Activated CD4-positive, alpha-beta T cell treated with anti-CD3 and anti-CD28 coated beads, Interleukin-2, amount 10 ng/mL, durations not matched to agents 7 days and 5 days (primary cell): ENCODE data around the gene CES3. TPM values are rescaled to one million over a fixed set of nuclear protein-coding genes. Genes with fewer than 3 reads are reported as not detected.
"Not testable (repeated sequence)": the region's sequence is repeated elsewhere in the genome, so short reads cannot be mapped to it uniquely, and the experiment has no call there.

ENCODE experiments used
- CTCF ChIA-PET: fragments of 350-600 bp; sonication (Branson Sonifier 250); formaldehyde crosslinking; loops from one replicate; lab custom pipeline; 2021; ENCODE audit warnings: antibody characterized with exemption; lab: Charles Lee
- POLR2A ChIA-PET: fragments of 350-600 bp; sonication (Branson Sonifier 250); formaldehyde crosslinking; loops from one replicate; lab custom pipeline; 2021; ENCODE audit warnings: antibody characterized with exemption; lab: Charles Lee
- DNase-seq: peaks from one replicate; pipeline ENCODE4 v3.0.0-alpha.2; 2020
- H3K27ac Mint-ChIP-seq: one replicate; pipeline ENCODE4 v1.8.0; 2021; ENCODE audit warnings: mild to moderate bottlenecking, moderate library complexity, mixed read lengths
- H3K27me3 Mint-ChIP-seq: one replicate; pipeline ENCODE4 v1.8.0; 2021; ENCODE audit warnings: mixed read lengths
- H3K36me3 Mint-ChIP-seq: one replicate; pipeline ENCODE4 v1.8.0; 2021; ENCODE audit warnings: low read depth, mixed read lengths
- H3K4me1 Mint-ChIP-seq: one replicate; pipeline ENCODE4 v1.8.0; 2021; ENCODE audit warnings: mixed read lengths
- H3K4me3 Mint-ChIP-seq: one replicate; pipeline ENCODE4 v1.8.0; 2021; ENCODE audit warnings: mild to moderate bottlenecking, moderate library complexity, mixed read lengths
- H3K9me3 Mint-ChIP-seq: one replicate; pipeline ENCODE4 v1.8.0; 2021; ENCODE audit warnings: mixed read lengths
- total RNA-seq, 2 experiments: library from RNA; stranded (reverse); gene quantifications; one replicate each; pipeline ENCODE4 v1.2.3, GENCODE V29; 2021

CES3 gene
- total RNA-seq, 2 experiments from 2014 or later, result 5.9 to 6.4 TPM

- H3K27me3 Mint-ChIP-seq, result no peaks in the 10 kb centered on the region
- CTCF ChIA-PET, result interaction anchor here (1.0 to 1.7 kb wide), 2 partner anchors 14 to 216 kb away, joined by 3 read pairs; no protein-coding TSS in a partner anchor
- no peak overlapping the region for H3K27ac Mint-ChIP-seq
- peaks cover 26% of the 10 kb centered on the region for H3K4me1 Mint-ChIP-seq
- no peak overlapping the region for H3K4me3 Mint-ChIP-seq
- H3K36me3 Mint-ChIP-seq, result peaks cover 7% of the 10 kb centered on the region
- POLR2A ChIA-PET, result no interaction called here
- H3K9me3 Mint-ChIP-seq, result no peaks in the 10 kb centered on the region
- DNase-seq, result no peak
Measured at GRCh38 chr16:66939366-66939765, 21.7 kb upstream of the CES3 start.

GRCh38 chr16:66940236-66940635, 20.8 kb upstream of the CES3 start:
- DNase-seq, result no peak
- no peaks in the 10 kb centered on the region for H3K9me3 Mint-ChIP-seq
- peaks cover 23% of the 10 kb centered on the region for H3K4me1 Mint-ChIP-seq
- H3K4me3 Mint-ChIP-seq, result no peak overlapping the region
- peaks cover 7% of the 10 kb centered on the region for H3K36me3 Mint-ChIP-seq
- POLR2A ChIA-PET, result no interaction called here
- CTCF ChIA-PET, result interaction anchor here (1.2 to 1.7 kb wide), 3 partner anchors 12 to 215 kb away, joined by 3 to 4 read pairs (median 3); no protein-coding TSS in a partner anchor
- H3K27me3 Mint-ChIP-seq, result no peaks in the 10 kb centered on the region
- H3K27ac Mint-ChIP-seq, result no peak overlapping the region

- H3K36me3 Mint-ChIP-seq, result peaks cover 7% of the 10 kb centered on the region
- no peaks in the 10 kb centered on the region for H3K9me3 Mint-ChIP-seq
- H3K4me1 Mint-ChIP-seq, result peaks cover 11% of the 10 kb centered on the region
- peaks cover 2% of the 10 kb centered on the region for H3K27me3 Mint-ChIP-seq
- no peak overlapping the region for H3K4me3 Mint-ChIP-seq
- H3K27ac Mint-ChIP-seq, result no peak overlapping the region
- no peak for DNase-seq
- ChIA-PET POLR2A (no interaction called here), CTCF (interaction anchor here (0.7 to 2.2 kb wide), 6 partner anchors 14 to 233 kb away, joined by 3 to 6 read pairs (median 4); partner anchors contain the start of gene CES3)
Measured at GRCh38 chr16:66942981-66943380, 18.1 kb upstream of the CES3 start.

- H3K36me3 Mint-ChIP-seq, result peaks cover 7% of the 10 kb centered on the region
- no peak overlapping the region for H3K27ac Mint-ChIP-seq
- DNase-seq, result no peak
- no peaks in the 10 kb centered on the region for H3K9me3 Mint-ChIP-seq
- CTCF ChIA-PET, result interaction anchor here (0.7 to 2.2 kb wide), 9 partner anchors 14 to 232 kb away, joined by 3 to 6 read pairs (median 4); partner anchors contain the start of gene CES3
- peaks cover 16% of the 10 kb centered on the region for H3K4me1 Mint-ChIP-seq
- peaks cover 8% of the 10 kb centered on the region for H3K27me3 Mint-ChIP-seq
- POLR2A ChIA-PET, result no interaction called here
- H3K4me3 Mint-ChIP-seq, result no peak overlapping the region
Measured at GRCh38 chr16:66943426-66944053, 17.5 kb upstream of the CES3 start.

GRCh38 chr16:66944054-66944441, 17.0 kb upstream of the CES3 start:
- peak overlapping the region; percentile 54 for H3K27ac Mint-ChIP-seq
- H3K36me3 Mint-ChIP-seq, result peaks cover 7% of the 10 kb centered on the region
- POLR2A ChIA-PET, result no interaction called here
- CTCF ChIA-PET, result interaction anchor here (0.6 to 2.2 kb wide), 9 partner anchors 13 to 183 kb away, joined by 3 to 6 read pairs (median 4); partner anchors contain the start of gene CES3
- no peak overlapping the region for H3K4me3 Mint-ChIP-seq
- peaks cover 18% of the 10 kb centered on the region for H3K4me1 Mint-ChIP-seq
- peaks cover 12% of the 10 kb centered on the region for H3K27me3 Mint-ChIP-seq
- DNase-seq, result no peak
- no peaks in the 10 kb centered on the region for H3K9me3 Mint-ChIP-seq

- Mint-ChIP-seq H3K27me3 (peaks cover 21% of the 10 kb centered on the region), H3K4me1 (peaks cover 20% of the 10 kb centered on the region)
- H3K4me3 Mint-ChIP-seq, H3K9me3 Mint-ChIP-seq, DNase-seq, H3K36me3 Mint-ChIP-seq, H3K27ac Mint-ChIP-seq, POLR2A ChIA-PET: not testable (repeated sequence)
- CTCF ChIA-PET, result interaction anchor here (0.6 to 2.2 kb wide), 4 partner anchors 73 to 279 kb away, joined by 3 to 6 read pairs (median 4); no protein-coding TSS in a partner anchor
Measured at GRCh38 chr16:66944971-66945370, 16.1 kb upstream of the CES3 start.

- H3K4me3 Mint-ChIP-seq, result no peak overlapping the region
- no peaks in the 10 kb centered on the region for H3K9me3 Mint-ChIP-seq
- H3K4me1 Mint-ChIP-seq, result peaks cover 23% of the 10 kb centered on the region
- no peak for DNase-seq
- peaks cover 5% of the 10 kb centered on the region for H3K36me3 Mint-ChIP-seq
- no peak overlapping the region for H3K27ac Mint-ChIP-seq
- CTCF ChIA-PET, result interaction anchor here (1.1 kb wide), 1 partner anchor 210 kb away, joined by 5 read pairs; no protein-coding TSS in a partner anchor
- peaks cover 26% of the 10 kb centered on the region for H3K27me3 Mint-ChIP-seq
- POLR2A ChIA-PET, result no interaction called here
Measured at GRCh38 chr16:66945939-66946338, 15.1 kb upstream of the CES3 start.

GRCh38 chr16:66946541-66946940, 14.5 kb upstream of the CES3 start:
- DNase-seq, result no peak
- Mint-ChIP-seq H3K27me3 (peaks cover 32% of the 10 kb centered on the region), H3K4me3 (no peak overlapping the region), H3K27ac (no peak overlapping the region), H3K9me3 (peaks cover 5% of the 10 kb centered on the region), H3K4me1 (peaks cover 23% of the 10 kb centered on the region), H3K36me3 (peaks cover 9% of the 10 kb centered on the region)
- CTCF ChIA-PET, result interaction anchor here (1.5 to 2.0 kb wide), 2 partner anchors 51 to 182 kb away, joined by 4 read pairs; no protein-coding TSS in a partner anchor
- POLR2A ChIA-PET, result no interaction called here

- Mint-ChIP-seq H3K27ac (no peak overlapping the region), H3K9me3 (peaks cover 8% of the 10 kb centered on the region), H3K4me3 (no peak overlapping the region), H3K4me1 (peaks cover 23% of the 10 kb centered on the region), H3K27me3 (peaks cover 36% of the 10 kb centered on the region), H3K36me3 (peaks cover 9% of the 10 kb centered on the region)
- ChIA-PET CTCF (interaction anchor here (0.6 to 2.5 kb wide), 6 partner anchors 10 to 238 kb away, joined by 3 to 8 read pairs (median 4); no protein-coding TSS in a partner anchor), POLR2A (interaction anchor here (0.7 kb wide), 1 partner anchor 51 kb away, joined by 5 read pairs; no protein-coding TSS in a partner anchor)
- DNase-seq, result no peak
Measured at GRCh38 chr16:66946974-66947301, 14.1 kb upstream of the CES3 start.

GRCh38 chr16:66947302-66948065, 13.6 kb upstream of the CES3 start:
- Mint-ChIP-seq H3K27ac (no peak overlapping the region), H3K4me3 (peak overlapping the region; percentile 77), H3K27me3 (peaks cover 38% of the 10 kb centered on the region), H3K4me1 (peaks cover 23% of the 10 kb centered on the region), H3K36me3 (peaks cover 9% of the 10 kb centered on the region), H3K9me3 (peaks cover 8% of the 10 kb centered on the region)
- ChIA-PET CTCF (interaction anchor here (0.6 to 2.5 kb wide), 7 partner anchors 9 to 238 kb away, joined by 3 to 8 read pairs (median 4); no protein-coding TSS in a partner anchor), POLR2A (interaction anchor here (0.7 kb wide), 1 partner anchor 51 kb away, joined by 5 read pairs; no protein-coding TSS in a partner anchor)
- peak; percentile 90 for DNase-seq

GRCh38 chr16:66948134-66948836, 12.8 kb upstream of the CES3 start:
- ChIA-PET POLR2A (no interaction called here), CTCF (interaction anchor here (0.7 to 2.5 kb wide), 7 partner anchors 50 to 237 kb away, joined by 3 to 8 read pairs (median 4); no protein-coding TSS in a partner anchor)
- peaks cover 8% of the 10 kb centered on the region for H3K9me3 Mint-ChIP-seq
- peaks cover 23% of the 10 kb centered on the region for H3K4me1 Mint-ChIP-seq
- peaks cover 44% of the 10 kb centered on the region for H3K27me3 Mint-ChIP-seq
- peak overlapping the region; percentile 77 for H3K4me3 Mint-ChIP-seq
- DNase-seq, result no peak
- peaks cover 4% of the 10 kb centered on the region for H3K36me3 Mint-ChIP-seq
- H3K27ac Mint-ChIP-seq, result peak overlapping the region; percentile 76

- Mint-ChIP-seq H3K27me3 (peaks cover 45% of the 10 kb centered on the region), H3K4me1 (peaks cover 24% of the 10 kb centered on the region), H3K36me3 (peaks cover 4% of the 10 kb centered on the region), H3K4me3 (peak overlapping the region; percentile 77), H3K9me3 (peaks cover 8% of the 10 kb centered on the region), H3K27ac (no peak overlapping the region)
- no peak for DNase-seq
- ChIA-PET POLR2A (no interaction called here), CTCF (interaction anchor here (1.0 to 2.5 kb wide), 4 partner anchors 50 to 237 kb away, joined by 4 to 8 read pairs (median 5); no protein-coding TSS in a partner anchor)
Measured at GRCh38 chr16:66948837-66949225, 12.2 kb upstream of the CES3 start.
